TTC549 (cell line): ENCODE results near the gene ABI1.

Experiments used
- FAIRE-seq: peaks from 2 replicates; lab custom pipeline; 2012; peaks lifted over from hg19 to GRCh38; lab: Jason Lieb, UNC

Gene ABI1

DNA sequence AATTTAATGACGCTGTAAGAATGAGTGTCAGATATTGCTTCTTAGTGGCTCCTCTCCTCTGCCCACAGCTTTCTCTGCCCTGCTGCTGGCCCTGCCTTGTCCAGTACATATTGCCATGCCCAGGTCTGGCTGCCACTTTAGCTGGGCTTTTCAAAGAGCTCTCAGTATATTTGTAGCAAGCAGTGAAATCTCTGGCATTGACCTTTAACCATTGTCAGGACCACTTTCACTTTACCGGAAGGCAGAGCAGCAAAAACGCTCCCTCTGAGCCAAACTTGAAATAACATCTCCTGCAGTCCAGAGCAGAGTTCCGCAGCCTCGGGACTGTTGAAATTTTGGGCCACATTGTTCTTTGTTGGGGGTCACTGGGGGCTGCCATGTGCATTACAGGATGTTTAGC lies 149.4 kb downstream of the ABI1 start:
- no peak for FAIRE-seq

DNA sequence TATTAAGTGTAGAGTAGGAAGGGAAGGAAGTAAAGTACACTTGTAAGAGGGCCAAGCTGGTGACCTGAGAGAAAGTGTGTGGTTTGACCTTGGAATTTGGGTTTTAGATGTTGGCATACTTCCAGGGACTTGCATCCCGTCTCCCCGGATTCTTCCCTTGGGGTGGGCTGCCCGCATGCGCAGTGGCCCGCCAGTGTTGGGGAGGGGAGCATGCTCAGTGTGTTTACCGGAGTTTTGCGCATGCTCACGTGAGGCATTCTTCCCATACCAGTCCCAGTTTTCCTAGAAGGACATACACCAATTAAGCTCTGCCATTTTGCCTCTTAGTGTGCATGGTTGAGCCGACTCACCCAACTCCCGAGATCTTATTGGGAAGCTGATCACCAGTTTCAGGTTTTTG lies 153.8 kb downstream of the ABI1 start:
- FAIRE-seq = no peak

DNA sequence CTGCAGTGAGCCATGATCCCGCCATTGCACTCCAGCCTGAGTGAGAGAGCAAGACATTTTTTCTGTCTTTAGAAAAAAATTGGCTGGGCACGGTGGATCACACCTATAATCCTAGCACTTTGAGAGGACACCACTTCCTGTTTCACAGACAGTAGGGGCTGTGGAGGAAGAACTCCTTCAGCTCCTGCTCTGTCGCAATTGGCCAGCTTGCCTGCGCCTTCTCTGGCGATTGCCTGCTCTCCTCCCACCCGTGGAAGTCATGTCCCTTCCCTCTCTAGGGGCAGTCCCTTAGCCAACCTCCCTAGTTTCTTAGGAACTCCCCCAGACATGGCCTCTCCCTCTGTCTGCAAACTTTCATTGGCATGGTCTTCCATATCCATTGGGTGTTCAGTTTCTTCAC lies 154.6 kb downstream of the ABI1 start:
- FAIRE-seq = no peak

DNA sequence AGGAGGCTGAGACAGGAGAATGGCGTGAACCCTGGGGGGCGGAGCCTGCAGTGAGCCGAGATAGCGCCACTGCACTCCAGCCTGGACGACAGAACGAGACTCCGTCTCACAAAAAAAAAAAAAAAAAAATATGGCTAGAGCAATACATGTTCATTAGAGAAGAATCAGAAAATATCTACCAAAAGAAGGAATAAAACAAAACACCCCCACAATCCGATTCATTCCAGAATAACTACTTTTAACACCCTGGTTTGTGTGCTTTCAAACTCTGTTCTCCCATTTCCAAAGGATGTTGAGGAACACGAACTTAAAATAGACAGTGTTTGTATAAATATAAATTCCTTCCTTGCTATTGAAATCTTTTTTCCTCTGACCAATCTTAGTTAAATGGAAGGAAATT lies 156.8 kb downstream of the ABI1 start:
- no peak for FAIRE-seq

DNA sequence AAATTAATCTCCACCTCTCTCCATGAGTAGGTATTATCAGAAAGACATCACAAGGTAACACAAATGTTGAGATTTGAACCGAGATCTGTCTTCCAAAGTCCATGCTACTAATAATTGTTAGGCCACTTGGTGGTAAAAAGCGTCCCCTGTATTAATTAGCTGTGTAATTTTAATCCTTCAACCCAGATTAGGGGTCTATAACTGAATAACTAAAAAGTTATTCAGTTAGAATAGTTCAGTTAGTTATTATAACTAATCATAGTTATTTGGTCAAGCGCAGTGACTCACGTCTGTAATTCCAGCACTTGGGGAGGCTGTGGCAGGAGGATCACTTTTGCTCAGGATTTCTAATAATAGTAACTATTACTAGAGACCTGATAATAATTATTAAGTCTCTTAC lies 157.7 kb downstream of the ABI1 start:
- no peak for FAIRE-seq

DNA sequence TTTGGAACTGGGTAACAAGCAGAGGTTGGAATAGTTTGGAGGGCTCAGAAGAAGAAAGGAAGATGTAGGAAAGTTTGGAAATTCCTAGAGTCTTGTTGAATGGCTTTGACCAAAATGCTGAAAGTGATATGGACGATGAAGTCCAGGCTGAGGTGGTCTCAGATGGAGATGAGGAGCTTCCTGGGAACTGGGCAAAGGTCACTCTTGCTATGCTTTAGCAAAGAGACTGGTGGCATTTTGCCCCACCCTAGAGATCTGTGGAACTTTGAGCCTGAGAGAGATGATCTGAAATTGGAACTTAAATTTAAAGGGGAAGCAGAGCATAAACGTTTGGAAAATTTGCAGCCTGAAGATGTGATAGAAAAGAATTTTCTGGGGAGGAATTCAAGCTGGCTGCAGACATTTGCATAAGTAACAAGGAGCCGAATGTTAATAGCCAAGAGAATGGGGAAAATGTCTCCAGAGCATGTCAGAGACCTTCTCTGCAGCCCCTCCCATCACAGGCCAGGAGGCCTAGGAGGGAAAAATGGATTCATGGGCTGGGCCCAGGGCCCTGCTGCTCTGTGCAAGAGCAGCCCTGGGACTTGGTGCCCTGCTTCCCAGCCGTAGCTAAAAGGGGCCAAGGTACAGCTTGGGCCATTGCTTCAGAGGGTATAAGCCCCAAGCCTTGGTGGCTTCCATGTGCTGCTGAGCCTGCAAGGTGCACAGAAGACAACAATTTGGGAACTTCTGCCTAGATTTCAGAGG lies 159.7 kb downstream of the ABI1 start:
- FAIRE-seq = no peak

DNA sequence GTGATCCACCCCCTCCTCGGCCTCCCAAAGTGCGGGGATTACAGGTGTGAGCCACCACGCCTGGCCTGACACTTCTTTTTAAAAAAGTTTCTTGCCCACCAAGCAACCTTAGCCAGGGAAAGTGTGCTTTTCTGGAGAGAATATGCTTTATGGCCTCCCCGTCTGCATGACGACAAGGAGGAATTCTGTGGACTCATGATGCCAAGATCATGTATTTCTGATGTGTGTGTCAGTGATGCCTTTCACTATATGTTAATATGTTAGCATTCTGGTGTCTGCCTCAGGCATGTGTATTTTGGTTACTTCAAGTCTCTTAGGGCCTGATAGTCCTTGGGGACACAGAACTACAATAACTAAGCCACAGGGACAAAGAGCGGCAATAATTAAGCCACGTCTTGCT lies 161.1 kb downstream of the ABI1 start:
- FAIRE-seq = no peak

DNA sequence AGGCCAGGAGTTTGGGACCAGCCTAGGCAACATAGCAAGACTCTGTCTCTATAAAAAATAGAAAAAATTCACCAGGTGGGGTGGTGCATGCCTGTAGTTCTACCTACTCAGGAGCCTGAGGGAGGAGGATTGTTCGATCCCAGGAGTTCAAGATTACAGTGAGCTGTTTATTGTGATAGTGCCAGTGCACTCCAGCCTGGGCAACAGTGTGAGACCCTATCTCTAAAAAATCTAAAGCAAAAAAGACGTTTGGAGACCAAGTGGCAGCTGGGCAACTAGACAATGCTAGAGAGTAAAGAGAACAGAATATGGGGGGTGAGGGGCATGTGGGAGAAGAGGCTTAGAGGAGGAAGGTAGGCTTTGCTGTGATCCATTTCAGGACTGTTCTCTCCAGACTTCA lies 161.8 kb downstream of the ABI1 start:
- no peak for FAIRE-seq

DNA sequence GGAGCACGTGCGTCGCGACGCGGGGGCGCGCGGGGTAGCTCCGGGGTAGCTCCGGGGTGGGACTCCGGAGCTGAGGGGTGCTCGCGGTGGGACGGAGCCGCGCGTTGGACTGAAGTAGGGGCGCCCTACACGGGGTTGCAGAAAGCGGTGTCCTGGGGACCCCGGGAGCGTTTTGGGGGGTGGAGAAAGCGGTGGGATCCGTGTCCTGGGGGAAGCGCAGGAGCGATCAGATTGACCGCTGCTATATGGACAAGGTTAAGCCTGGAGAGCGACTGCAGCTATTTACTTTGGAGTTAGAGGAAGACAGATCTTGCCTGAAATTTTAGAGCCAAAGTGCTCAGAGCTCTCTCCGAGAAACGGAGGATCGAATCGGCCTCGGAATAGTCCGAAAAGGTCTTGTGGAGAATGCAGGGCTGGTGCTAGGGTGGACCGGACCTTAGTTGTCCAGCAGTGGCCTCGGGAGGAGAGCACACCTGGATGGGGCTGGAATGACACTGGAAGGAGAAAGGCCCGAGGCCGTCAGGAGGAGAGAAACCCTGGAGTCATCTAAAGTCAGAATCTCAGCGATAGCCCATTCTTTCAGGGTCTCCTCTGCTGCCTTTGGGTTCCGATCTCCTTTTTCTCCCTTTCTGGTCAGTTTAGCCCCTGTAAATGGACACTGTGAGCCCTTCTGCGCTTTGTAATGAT lies 162.7 kb downstream of the ABI1 start:
- FAIRE-seq = no peak

DNA sequence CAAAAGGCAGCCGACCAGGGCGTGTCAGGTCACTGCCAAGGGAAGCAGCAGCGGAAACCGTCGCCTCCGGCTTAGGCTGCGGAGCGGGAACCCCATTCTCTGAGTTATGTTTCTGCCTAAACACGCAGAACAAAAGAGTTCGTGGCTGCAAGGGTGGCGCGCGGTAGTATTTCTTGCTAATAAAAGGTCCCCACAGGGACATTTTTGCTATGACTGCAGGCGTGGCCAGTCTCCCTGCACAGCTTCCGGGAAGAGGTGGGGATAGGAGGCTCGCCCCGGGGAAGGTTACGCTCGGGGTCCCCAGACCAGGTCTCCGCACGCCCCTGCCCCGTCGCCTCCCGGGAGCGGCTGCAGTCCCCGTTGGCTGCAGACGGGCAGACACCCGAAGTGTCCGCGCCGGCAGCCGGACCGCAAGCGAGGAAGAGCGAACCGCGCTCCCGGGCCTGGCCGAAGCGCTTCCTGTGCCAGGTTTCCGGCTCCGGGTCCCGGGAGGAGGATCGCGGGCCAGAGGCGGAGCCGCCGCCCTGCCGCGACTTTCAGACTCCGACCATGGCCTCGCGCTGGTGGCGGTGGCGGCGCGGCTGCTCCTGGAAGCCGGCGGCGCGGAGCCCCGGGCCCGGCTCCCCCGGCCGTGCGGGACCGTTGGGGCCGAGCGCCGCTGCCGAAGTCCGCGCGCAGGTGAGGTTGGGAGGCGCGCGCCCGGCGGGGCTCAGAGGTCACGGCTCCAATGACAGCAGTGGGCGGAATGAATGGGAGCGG lies 163.4 kb downstream of the ABI1 start, which contains the start of gene PDSS1:
PDSS1 (plus strand) TSS at position 539 of the 759 bp plus-strand sequence; CDS start at position 550, 11 bp downstream.
- FAIRE-seq = no peak

DNA sequence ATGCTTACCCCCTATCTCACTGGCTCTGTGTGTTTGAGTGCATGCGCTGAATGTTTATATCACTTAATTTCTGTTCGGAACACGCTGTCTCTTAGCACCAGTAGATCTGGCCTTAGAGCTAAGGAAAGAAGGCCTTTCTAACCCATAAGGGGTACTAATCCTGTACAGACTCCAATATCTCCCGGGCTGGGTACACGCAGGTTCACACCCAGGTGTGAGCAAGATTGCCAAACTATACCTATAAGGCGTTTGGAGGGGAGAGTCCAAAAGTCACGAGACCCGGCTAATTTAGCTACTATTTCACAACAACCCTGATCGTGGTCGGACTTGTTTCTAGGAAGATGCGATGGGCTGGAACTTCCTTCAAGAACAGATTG lies 164.0 kb downstream of the ABI1 start:
- no peak for FAIRE-seq
